ENCODE results near the gene INTS3.

DNA sequence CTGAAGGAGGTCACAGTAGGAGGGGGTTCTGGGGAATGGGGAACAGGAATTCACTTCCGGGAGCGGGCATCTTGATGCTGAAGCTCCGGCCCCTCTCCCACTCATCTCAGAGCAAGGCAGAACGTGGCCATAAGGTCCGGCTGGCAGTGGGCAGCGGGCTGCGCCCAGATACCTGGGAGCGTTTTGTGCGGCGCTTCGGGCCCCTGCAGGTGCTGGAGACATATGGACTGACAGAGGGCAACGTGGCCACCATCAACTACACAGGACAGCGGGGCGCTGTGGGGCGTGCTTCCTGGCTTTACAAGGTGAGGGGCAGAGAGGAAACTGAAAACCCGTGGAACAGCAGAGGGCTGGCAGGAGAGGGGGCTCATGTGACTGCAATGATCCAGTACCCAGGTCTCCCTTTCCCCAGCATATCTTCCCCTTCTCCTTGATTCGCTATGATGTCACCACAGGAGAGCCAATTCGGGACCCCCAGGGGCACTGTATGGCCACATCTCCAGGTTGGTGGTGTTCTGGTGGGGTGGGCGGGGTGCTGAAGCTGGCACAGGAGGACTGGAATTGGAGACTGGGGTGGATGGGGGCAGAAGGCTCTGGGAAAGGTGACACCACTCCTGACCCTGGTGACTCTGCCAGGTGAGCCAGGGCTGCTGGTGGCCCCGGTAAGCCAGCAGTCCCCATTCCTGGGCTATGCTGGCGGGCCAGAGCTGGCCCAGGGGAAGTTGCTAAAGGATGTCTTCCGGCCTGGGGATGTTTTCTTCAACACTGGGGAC is 50.4 kb downstream of the INTS3 start:
- no peak for TF ChIP-seq CTCF (IDR thresholded peaks at IDR 0.05)
- TF ChIP-seq EZH2 (IDR thresholded peaks at IDR 0.05) = no peak
- no peak for TF ChIP-seq EZH2phosphoT487 (IDR thresholded peaks at IDR 0.05)

Measured in neural progenitor cell (in vitro differentiated cells).